GM12878 (cell line): ENCODE results near the gene CTRL. TPM values are rescaled to one million over a fixed set of nuclear protein-coding genes. Genes with fewer than 3 reads are reported as not detected.
A peak's percentile ranks its signal among the peaks of the same experiment; 100 is the strongest.

ENCODE experiments used
- BRCA1 ChIP-seq: IDR thresholded peaks from 2 replicates; pipeline ENCODE4 v1.6.1; 2011; ENCODE audit warnings: low read depth, low read length, improper control_type of control experiment
- CBX3 ChIP-seq: fragments of 200-600 bp; sonication (generic); IDR thresholded peaks from 2 replicates; pipeline ENCODE4 v1.6.1; 2016; ENCODE audit warnings: low read depth, borderline replicate concordance
- CREB1 ChIP-seq: IDR thresholded peaks from 2 replicates; pipeline ENCODE4 v1.6.1; 2012; ENCODE audit warnings: low read depth, mild to moderate bottlenecking, inconsistent platforms
- ETV6 ChIP-seq, 2 experiments: fragments of 450-650 bp in 1 of 2; IDR thresholded peaks in 1 of 2; conservative IDR thresholded peaks in 1 of 2; 2 replicates each; pipeline ENCODE4 v1.6.1; 2014; ENCODE audit warnings: antibody characterized with exemption in 1 of 2, borderline replicate concordance in 1 of 2, low read depth in 1 of 2, mild to moderate bottlenecking in 1 of 2, moderate library complexity in 1 of 2
- HDAC6 ChIP-seq: fragments of 200-600 bp; sonication (generic); IDR thresholded peaks from one replicate; pipeline ENCODE4 v1.8.0; 2017; ENCODE audit warnings: antibody characterized with exemption; ENCODE audit not compliant: unreplicated experiment
- IKZF2 ChIP-seq, 2 experiments: fragments of 450-650 bp; IDR thresholded peaks; 2 replicates each; pipeline ENCODE4 v1.6.1; 2017; ENCODE audit warnings: mild to moderate bottlenecking in 2 of 2, moderate library complexity in 2 of 2
- JUNB ChIP-seq: IDR thresholded peaks from 2 replicates; pipeline ENCODE4 v1.6.1; 2016; ENCODE audit warnings: antibody characterized with exemption, mild to moderate bottlenecking
- MEF2A ChIP-seq: IDR thresholded peaks from 2 replicates; pipeline ENCODE4 v1.6.1; 2011; ENCODE audit warnings: low read depth, mild to moderate bottlenecking, low read length, moderate library complexity; ENCODE audit not compliant: insufficient read depth
- NBN ChIP-seq: fragments of 450-650 bp; IDR thresholded peaks from 2 replicates; pipeline ENCODE4 v1.6.1; 2016
- NR2C2 ChIP-seq: IDR thresholded peaks from 2 replicates; pipeline ENCODE4 v1.6.1; 2011; ENCODE audit warnings: borderline replicate concordance, low read depth; ENCODE audit not compliant: control insufficient read depth, insufficient read length
- PML ChIP-seq: IDR thresholded peaks from 2 replicates; pipeline ENCODE4 v1.6.1; 2012; ENCODE audit warnings: low read length, inconsistent platforms
- POU2F2 ChIP-seq: IDR thresholded peaks from 3 replicates; pipeline ENCODE4 v1.6.1; 2011; ENCODE audit warnings: low read depth, mild to moderate bottlenecking, low read length, borderline replicate concordance
- SREBF1 ChIP-seq: IDR thresholded peaks from 2 replicates; pipeline ENCODE4 v1.6.1; 2012; ENCODE audit warnings: mild to moderate bottlenecking, low read length
- SUZ12 ChIP-seq: fragments of 200-600 bp; sonication (generic); IDR thresholded peaks from one replicate; pipeline ENCODE4 v1.6.1; 2018; ENCODE audit warnings: antibody characterized with exemption, mild to moderate bottlenecking; ENCODE audit not compliant: unreplicated experiment
- YY1 ChIP-seq: IDR thresholded peaks from 2 replicates; pipeline ENCODE4 v1.6.1; 2011; ENCODE audit warnings: low read depth, mild to moderate bottlenecking, low read length
- ZSCAN29 ChIP-seq: fragments of 450-650 bp; IDR thresholded peaks from 2 replicates; pipeline ENCODE4 v1.6.1; 2017; ENCODE audit warnings: mild to moderate bottlenecking, moderate library complexity
- polyA plus RNA-seq, 11 experiments: library from polyadenylated mRNA; depleted of rRNA in 4 of 11; unstranded in 6 of 11; stranded (reverse) in 5 of 11; fragments of >200 nt; fragmentation: Nextera tagmentation in 4 of 11; fragmentation: Illumina TruSeq in 1 of 11; extraction: Ambion mirVana in 4 of 11; extraction: Trizol in 1 of 11; gene quantifications; 1 replicate in 1 of 11; 2 replicates in 10 of 11; pipeline versions ENCODE4 v1.2.1 to v1.2.3, GENCODE V29; 2011 to 2016; ENCODE audit warnings: inconsistent platforms in 2 of 11, missing spikeins in 2 of 11, low read depth in 1 of 11
- total RNA-seq, 4 experiments: library from RNA; depleted of rRNA in 3 of 4; stranded (reverse); fragments of >200 nt in 3 of 4; fragmentation: Illumina TruSeq in 1 of 4; extraction: Trizol in 1 of 4; gene quantifications; 2 replicates each; pipeline versions ENCODE4 v1.2.1 to v1.2.3, GENCODE V29; 2013 to 2021
- TF ChIP-seq, protein P1 (sequence below): fragments of 150-350 bp; IDR thresholded peaks from 2 replicates; pipeline ENCODE4 v1.6.1; 2014; ENCODE audit warnings: mild to moderate bottlenecking, low read depth, low read length
- TF ChIP-seq, protein P2 (sequence below): fragments of 450-650 bp; IDR thresholded peaks from 2 replicates; pipeline ENCODE4 v1.6.1; 2017; ENCODE audit warnings: antibody characterized with exemption, mild to moderate bottlenecking, moderate library complexity
- TF ChIP-seq, protein P3 (sequence below): IDR thresholded peaks from 2 replicates; pipeline ENCODE4 v1.6.1; 2011; ENCODE audit warnings: low read depth, low read length, improper control_type of control experiment, borderline replicate concordance
- TF ChIP-seq, protein P4 (sequence below): IDR thresholded peaks from 2 replicates; pipeline ENCODE4 v1.6.1; 2011; ENCODE audit warnings: low read depth, mild to moderate bottlenecking, low read length, moderate library complexity, borderline replicate concordance; ENCODE audit errors: extremely low read depth
- TF ChIP-seq, protein P5 (sequence below): fragments of 450-650 bp; formaldehyde crosslinking; IDR thresholded peaks from 2 replicates; pipeline ENCODE4 v1.4.0; 2022; ENCODE audit warnings: mild to moderate bottlenecking, moderate library complexity

Gene CTRL
- total and polyA plus RNA-seq, 10 of the 15 experiments (the other 5 are each of a cell fraction or from before 2014, with no cell fraction given), result 1.1 to 4.9 (median 2.6) TPM

DNA sequence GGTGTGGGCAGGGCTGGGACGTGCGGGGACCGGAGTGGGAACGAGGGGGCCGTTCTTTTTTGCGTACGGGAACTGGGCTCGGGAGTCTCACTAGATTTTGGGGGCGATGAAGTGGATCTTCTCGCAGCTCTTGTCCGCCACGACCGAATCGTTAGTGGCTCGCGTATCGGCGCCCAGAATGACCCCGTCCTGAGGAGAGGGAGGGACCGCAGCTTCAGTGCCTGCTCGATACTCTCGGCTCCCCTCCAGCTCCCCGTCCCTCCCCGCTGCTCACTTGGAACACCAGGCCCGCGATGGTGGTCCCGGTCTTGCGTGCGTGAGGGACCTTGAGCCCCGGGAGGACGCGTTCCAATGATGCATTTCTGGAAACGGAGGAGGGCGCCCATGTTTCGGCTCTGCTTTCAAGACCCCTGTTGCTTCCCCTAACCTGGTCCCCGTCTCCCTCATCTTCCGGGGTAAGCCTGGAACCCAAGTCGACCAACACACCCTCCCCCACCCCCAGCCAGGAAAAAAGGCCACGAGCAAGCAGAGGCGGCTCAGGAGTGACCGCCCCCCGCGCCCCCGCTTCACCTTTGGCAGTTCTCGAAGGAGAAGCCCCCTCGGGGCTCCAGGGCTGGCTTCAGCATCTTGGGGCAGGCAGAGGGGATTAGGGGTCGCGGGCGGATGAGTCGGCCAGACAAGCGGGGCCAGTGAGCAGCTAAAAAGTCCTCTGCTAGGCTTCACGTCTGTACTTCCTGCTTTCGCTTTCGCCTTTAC lies 4.6 kb upstream of the CTRL start, which contains the start of gene PSMB10 (continued):
- TF ChIP-seq, protein P1, sequence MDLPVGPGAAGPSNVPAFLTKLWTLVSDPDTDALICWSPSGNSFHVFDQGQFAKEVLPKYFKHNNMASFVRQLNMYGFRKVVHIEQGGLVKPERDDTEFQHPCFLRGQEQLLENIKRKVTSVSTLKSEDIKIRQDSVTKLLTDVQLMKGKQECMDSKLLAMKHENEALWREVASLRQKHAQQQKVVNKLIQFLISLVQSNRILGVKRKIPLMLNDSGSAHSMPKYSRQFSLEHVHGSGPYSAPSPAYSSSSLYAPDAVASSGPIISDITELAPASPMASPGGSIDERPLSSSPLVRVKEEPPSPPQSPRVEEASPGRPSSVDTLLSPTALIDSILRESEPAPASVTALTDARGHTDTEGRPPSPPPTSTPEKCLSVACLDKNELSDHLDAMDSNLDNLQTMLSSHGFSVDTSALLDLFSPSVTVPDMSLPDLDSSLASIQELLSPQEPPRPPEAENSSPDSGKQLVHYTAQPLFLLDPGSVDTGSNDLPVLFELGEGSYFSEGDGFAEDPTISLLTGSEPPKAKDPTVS, result no peak; the same call in 1 of the 2 replicates
- TF ChIP-seq CREB1 (peak; percentile 27; the same call in 1 of the 2 replicates), CBX3 (no peak), NR2C2 (no peak), SREBF1 (no peak), MEF2A (no peak), NBN (no peak), HDAC6 (no peak), YY1 (0 out of 2 replicates have a peak, but pooled peaks have one; percentile 7), JUNB (no peak), ZSCAN29 (no peak), SUZ12 (no peak), BRCA1 (no peak), IKZF2 (IDR thresholded peaks at IDR 0.05) (no peak), POU2F2 (no peak), PML (no peak), ETV6 (conservative IDR thresholded peaks at IDR 0.05 in 1 of 2, IDR thresholded peaks at IDR 0.05 in 1 of 2; ENCODE audit: borderline replicate concordance in 1 of 2, low read depth in 1 of 2) (peak in 1 of 2 experiments; percentile 60; a peak in 1 of 4 replicates)
- TF ChIP-seq, protein P2, sequence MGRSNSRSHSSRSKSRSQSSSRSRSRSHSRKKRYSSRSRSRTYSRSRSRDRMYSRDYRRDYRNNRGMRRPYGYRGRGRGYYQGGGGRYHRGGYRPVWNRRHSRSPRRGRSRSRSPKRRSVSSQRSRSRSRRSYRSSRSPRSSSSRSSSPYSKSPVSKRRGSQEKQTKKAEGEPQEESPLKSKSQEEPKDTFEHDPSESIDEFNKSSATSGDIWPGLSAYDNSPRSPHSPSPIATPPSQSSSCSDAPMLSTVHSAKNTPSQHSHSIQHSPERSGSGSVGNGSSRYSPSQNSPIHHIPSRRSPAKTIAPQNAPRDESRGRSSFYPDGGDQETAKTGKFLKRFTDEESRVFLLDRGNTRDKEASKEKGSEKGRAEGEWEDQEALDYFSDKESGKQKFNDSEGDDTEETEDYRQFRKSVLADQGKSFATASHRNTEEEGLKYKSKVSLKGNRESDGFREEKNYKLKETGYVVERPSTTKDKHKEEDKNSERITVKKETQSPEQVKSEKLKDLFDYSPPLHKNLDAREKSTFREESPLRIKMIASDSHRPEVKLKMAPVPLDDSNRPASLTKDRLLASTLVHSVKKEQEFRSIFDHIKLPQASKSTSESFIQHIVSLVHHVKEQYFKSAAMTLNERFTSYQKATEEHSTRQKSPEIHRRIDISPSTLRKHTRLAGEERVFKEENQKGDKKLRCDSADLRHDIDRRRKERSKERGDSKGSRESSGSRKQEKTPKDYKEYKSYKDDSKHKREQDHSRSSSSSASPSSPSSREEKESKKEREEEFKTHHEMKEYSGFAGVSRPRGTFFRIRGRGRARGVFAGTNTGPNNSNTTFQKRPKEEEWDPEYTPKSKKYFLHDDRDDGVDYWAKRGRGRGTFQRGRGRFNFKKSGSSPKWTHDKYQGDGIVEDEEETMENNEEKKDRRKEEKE, result no peak
- TF ChIP-seq, protein P3, sequence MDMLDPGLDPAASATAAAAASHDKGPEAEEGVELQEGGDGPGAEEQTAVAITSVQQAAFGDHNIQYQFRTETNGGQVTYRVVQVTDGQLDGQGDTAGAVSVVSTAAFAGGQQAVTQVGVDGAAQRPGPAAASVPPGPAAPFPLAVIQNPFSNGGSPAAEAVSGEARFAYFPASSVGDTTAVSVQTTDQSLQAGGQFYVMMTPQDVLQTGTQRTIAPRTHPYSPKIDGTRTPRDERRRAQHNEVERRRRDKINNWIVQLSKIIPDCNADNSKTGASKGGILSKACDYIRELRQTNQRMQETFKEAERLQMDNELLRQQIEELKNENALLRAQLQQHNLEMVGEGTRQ, result no peak
- TF ChIP-seq, protein P4, sequence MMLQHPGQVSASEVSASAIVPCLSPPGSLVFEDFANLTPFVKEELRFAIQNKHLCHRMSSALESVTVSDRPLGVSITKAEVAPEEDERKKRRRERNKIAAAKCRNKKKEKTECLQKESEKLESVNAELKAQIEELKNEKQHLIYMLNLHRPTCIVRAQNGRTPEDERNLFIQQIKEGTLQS, result no peak
- TF ChIP-seq, protein P5, sequence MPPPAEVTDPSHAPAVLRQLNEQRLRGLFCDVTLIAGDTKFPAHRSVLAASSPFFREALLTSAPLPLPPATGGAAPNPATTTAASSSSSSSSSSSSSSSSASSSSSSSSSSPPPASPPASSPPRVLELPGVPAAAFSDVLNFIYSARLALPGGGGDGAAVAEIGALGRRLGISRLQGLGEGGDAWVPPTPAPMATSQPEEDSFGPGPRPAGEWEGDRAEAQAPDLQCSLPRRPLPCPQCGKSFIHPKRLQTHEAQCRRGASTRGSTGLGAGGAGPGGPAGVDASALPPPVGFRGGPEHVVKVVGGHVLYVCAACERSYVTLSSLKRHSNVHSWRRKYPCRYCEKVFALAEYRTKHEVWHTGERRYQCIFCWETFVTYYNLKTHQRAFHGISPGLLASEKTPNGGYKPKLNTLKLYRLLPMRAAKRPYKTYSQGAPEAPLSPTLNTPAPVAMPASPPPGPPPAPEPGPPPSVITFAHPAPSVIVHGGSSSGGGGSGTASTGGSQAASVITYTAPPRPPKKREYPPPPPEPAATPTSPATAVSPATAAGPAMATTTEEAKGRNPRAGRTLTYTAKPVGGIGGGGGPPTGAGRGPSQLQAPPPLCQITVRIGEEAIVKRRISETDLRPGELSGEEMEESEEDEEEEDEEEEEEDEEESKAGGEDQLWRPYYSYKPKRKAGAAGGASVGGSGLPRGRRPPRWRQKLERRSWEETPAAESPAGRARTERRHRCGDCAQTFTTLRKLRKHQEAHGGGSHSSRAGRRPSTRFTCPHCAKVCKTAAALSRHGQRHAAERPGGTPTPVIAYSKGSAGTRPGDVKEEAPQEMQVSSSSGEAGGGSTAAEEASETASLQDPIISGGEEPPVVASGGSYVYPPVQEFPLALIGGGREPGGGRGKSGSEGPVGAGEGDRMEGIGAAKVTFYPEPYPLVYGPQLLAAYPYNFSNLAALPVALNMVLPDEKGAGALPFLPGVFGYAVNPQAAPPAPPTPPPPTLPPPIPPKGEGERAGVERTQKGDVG (CRISPR knock-in tag), result no peak
